Measurements from ENCODE around the gene SLC7A10. TPM values are rescaled to one million over a fixed set of nuclear protein-coding genes. Genes with fewer than 3 reads are reported as not detected.

SLC7A10 gene
- total RNA-seq, 1 donor from 2014 or later: 1.4 TPM

GRCh38 chr19:33266974-33267484, 41.4 kb upstream of the SLC7A10 start:
- Mint-ChIP-seq H3K27me3 (ENCODE audit: low read depth) (no peaks in the 10 kb centered on the region), H3K27ac (ENCODE audit: unreplicated experiment) (no peak overlapping the region), H3K9me3 (no peaks in the 10 kb centered on the region), H3K4me3 (no peak overlapping the region), H3K36me3 (ENCODE audit: low read depth) (no peaks in the 10 kb centered on the region), H3K4me1 (no peaks in the 10 kb centered on the region)
- DNase-seq (ENCODE audit: low read depth, low spot score): no peak
- TF ChIP-seq CTCF (conservative IDR thresholded peaks at IDR 0.05): no peak

GRCh38 chr19:33264881-33265445, 39.3 kb upstream of the SLC7A10 start:
- no peak for TF ChIP-seq CTCF (conservative IDR thresholded peaks at IDR 0.05)
- no peaks in the 10 kb centered on the region for H3K4me1 Mint-ChIP-seq
- no peak for DNase-seq (ENCODE audit: low read depth, low spot score)
- no peaks in the 10 kb centered on the region for H3K36me3 Mint-ChIP-seq (ENCODE audit: low read depth)
- no peaks in the 10 kb centered on the region for H3K9me3 Mint-ChIP-seq
- no peak overlapping the region for H3K4me3 Mint-ChIP-seq
- H3K27me3 Mint-ChIP-seq (ENCODE audit: low read depth): no peaks in the 10 kb centered on the region
- H3K27ac Mint-ChIP-seq (ENCODE audit: unreplicated experiment): no peak overlapping the region

GRCh38 chr19:33263325-33264023, 37.8 kb upstream of the SLC7A10 start:
- Mint-ChIP-seq H3K4me3 (no peak overlapping the region), H3K27ac (ENCODE audit: unreplicated experiment) (no peak overlapping the region), H3K4me1 (no peaks in the 10 kb centered on the region), H3K27me3 (ENCODE audit: low read depth) (no peaks in the 10 kb centered on the region), H3K36me3 (ENCODE audit: low read depth) (no peaks in the 10 kb centered on the region), H3K9me3 (no peaks in the 10 kb centered on the region)
- DNase-seq (ENCODE audit: low read depth, low spot score): no peak
- TF ChIP-seq CTCF (conservative IDR thresholded peaks at IDR 0.05): no peak

- Mint-ChIP-seq H3K36me3 (ENCODE audit: low read depth) (no peaks in the 10 kb centered on the region), H3K4me1 (no peaks in the 10 kb centered on the region), H3K27ac (ENCODE audit: unreplicated experiment) (no peak overlapping the region), H3K27me3 (ENCODE audit: low read depth) (no peaks in the 10 kb centered on the region), H3K9me3 (no peaks in the 10 kb centered on the region), H3K4me3 (no peak overlapping the region)
- no peak for DNase-seq (ENCODE audit: low read depth, low spot score)
- no peak for TF ChIP-seq CTCF (conservative IDR thresholded peaks at IDR 0.05)
Measured at GRCh38 chr19:33261511-33262189, 36.0 kb upstream of the SLC7A10 start.

GRCh38 chr19:33260628-33261418, 35.2 kb upstream of the SLC7A10 start:
- no peak overlapping the region for H3K4me3 Mint-ChIP-seq
- H3K9me3 Mint-ChIP-seq: no peaks in the 10 kb centered on the region
- no peak for TF ChIP-seq CTCF (conservative IDR thresholded peaks at IDR 0.05)
- no peaks in the 10 kb centered on the region for H3K27me3 Mint-ChIP-seq (ENCODE audit: low read depth)
- DNase-seq (ENCODE audit: low read depth, low spot score): no peak
- H3K4me1 Mint-ChIP-seq: no peaks in the 10 kb centered on the region
- H3K36me3 Mint-ChIP-seq (ENCODE audit: low read depth): no peaks in the 10 kb centered on the region
- H3K27ac Mint-ChIP-seq (ENCODE audit: unreplicated experiment): no peak overlapping the region

All from neural crest cell (in vitro differentiated cells).